ENCODE results near the gene INPP5J.

DNA sequence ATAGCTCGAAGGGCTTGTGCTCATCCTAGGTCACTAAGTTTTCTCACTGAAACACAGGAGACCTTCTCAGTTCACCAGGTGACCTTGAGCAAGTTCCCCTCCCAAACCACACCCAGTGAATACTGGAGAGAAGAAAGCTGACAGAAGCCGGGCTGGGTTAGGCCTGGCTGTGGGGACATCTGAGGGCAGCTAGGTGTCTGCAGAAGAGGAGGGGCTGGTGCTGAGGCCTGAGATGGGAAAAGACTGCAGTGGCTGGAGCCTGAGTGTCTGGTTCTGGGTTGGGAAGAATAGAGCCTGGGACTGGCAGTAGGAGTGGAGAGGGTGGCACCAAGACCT lies 602 bp upstream of the INPP5J start:
- TF ChIP-seq, protein P1, sequence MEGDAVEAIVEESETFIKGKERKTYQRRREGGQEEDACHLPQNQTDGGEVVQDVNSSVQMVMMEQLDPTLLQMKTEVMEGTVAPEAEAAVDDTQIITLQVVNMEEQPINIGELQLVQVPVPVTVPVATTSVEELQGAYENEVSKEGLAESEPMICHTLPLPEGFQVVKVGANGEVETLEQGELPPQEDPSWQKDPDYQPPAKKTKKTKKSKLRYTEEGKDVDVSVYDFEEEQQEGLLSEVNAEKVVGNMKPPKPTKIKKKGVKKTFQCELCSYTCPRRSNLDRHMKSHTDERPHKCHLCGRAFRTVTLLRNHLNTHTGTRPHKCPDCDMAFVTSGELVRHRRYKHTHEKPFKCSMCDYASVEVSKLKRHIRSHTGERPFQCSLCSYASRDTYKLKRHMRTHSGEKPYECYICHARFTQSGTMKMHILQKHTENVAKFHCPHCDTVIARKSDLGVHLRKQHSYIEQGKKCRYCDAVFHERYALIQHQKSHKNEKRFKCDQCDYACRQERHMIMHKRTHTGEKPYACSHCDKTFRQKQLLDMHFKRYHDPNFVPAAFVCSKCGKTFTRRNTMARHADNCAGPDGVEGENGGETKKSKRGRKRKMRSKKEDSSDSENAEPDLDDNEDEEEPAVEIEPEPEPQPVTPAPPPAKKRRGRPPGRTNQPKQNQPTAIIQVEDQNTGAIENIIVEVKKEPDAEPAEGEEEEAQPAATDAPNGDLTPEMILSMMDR (optimal IDR thresholded peaks at IDR 0.05 in 1 of 3, IDR thresholded peaks at IDR 0.05 in 1 of 3, conservative IDR thresholded peaks at IDR 0.05 in 1 of 3; ENCODE audit: extremely low read depth in 1 of 3, insufficient read depth in 2 of 3, low read length in 3 of 3), result no peak
- TF ChIP-seq EZH2 (IDR thresholded peaks at IDR 0.05; ENCODE audit: low read length), result no peak

All from keratinocyte (primary cell).